Rectal smooth muscle tissue (tissue), 1 donor: ENCODE measurements around the gene WASHC2A.
"Not testable (repeated sequence)": the region's sequence is repeated elsewhere in the genome, so short reads cannot be mapped to it uniquely, and the experiment has no call there.

Experiments
- H3K27ac ChIP-seq: one replicate; pipeline ENCODE4 v1.7.0; 2013; ENCODE audit warnings: low read depth, low read length, inconsistent platforms
- H3K27me3 ChIP-seq: one replicate; pipeline ENCODE4 v1.7.0; 2013; ENCODE audit warnings: low read length; ENCODE audit not compliant: control insufficient read depth, insufficient read depth
- H3K36me3 ChIP-seq: one replicate; pipeline ENCODE4 v1.7.0; 2013; ENCODE audit warnings: low read length; ENCODE audit not compliant: control insufficient read depth, insufficient read depth
- H3K4me1 ChIP-seq: one replicate; pipeline ENCODE4 v1.7.0; 2013; ENCODE audit warnings: low read length; ENCODE audit not compliant: control insufficient read depth, insufficient read depth
- H3K4me3 ChIP-seq: one replicate; pipeline ENCODE4 v1.7.0; 2013; ENCODE audit warnings: low read length
- H3K9ac ChIP-seq: one replicate; pipeline ENCODE4 v1.7.0; 2013; ENCODE audit warnings: low read length

The WASHC2A gene

GRCh38 chr10:50067546-50068351 lies at the start of gene WASHC2A:
Gene WASHC2A, plus strand, starts transcription at chr10:50067954. Its CDS starts 52 bp downstream, at chr10:50068006.
- Histone ChIP-seq H3K4me3 (peak within 1 kb of the TSS; percentile 74), H3K27ac (peak within 1 kb of the TSS; percentile 59)
- H3K4me1 ChIP-seq, H3K9ac ChIP-seq, H3K27me3 ChIP-seq, H3K36me3 ChIP-seq: not testable (repeated sequence)

- H3K27me3 ChIP-seq, H3K36me3 ChIP-seq, H3K27ac ChIP-seq, H3K9ac ChIP-seq, H3K4me1 ChIP-seq, H3K4me3 ChIP-seq: not testable (repeated sequence)
These were observed 48.5 kb upstream of the WASHC2A start for GRCh38 chr10:50019279-50019678.

GRCh38 chr10:50020451-50021024 lies 47.2 kb upstream of the WASHC2A start:
- not testable (repeated sequence) for H3K27me3 ChIP-seq, H3K27ac ChIP-seq, H3K36me3 ChIP-seq, H3K4me3 ChIP-seq, H3K9ac ChIP-seq, H3K4me1 ChIP-seq

GRCh38 chr10:50021646-50022045 lies 46.1 kb upstream of the WASHC2A start:
- Histone ChIP-seq H3K9ac (no peak overlapping the region), H3K27ac (no peak overlapping the region), H3K4me3 (no peak overlapping the region), H3K4me1 (no peaks in the 10 kb centered on the region), H3K36me3 (no peaks in the 10 kb centered on the region), H3K27me3 (no peaks in the 10 kb centered on the region)

GRCh38 chr10:50024716-50025383 lies 42.9 kb upstream of the WASHC2A start:
- H3K4me3 ChIP-seq, H3K4me1 ChIP-seq, H3K27ac ChIP-seq: not testable (repeated sequence)

GRCh38 chr10:50025627-50026026 lies 42.1 kb upstream of the WASHC2A start:
- no peaks in the 10 kb centered on the region for H3K36me3 ChIP-seq
- no peaks in the 10 kb centered on the region for H3K27me3 ChIP-seq
- no peaks in the 10 kb centered on the region for H3K4me1 ChIP-seq
- H3K9ac ChIP-seq = no peak overlapping the region
- H3K4me3 ChIP-seq = no peak overlapping the region
- no peak overlapping the region for H3K27ac ChIP-seq

More at GRCh38 chr10:50024716-50025383, 42.9 kb upstream of the WASHC2A start:
- H3K36me3 ChIP-seq, H3K9ac ChIP-seq, H3K27me3 ChIP-seq: not testable (repeated sequence)

GRCh38 chr10:50027195-50027594 lies 40.6 kb upstream of the WASHC2A start:
- H3K9ac ChIP-seq = no peak overlapping the region
- no peak overlapping the region for H3K4me3 ChIP-seq
- no peaks in the 10 kb centered on the region for H3K4me1 ChIP-seq
- no peak overlapping the region for H3K27ac ChIP-seq
- no peaks in the 10 kb centered on the region for H3K27me3 ChIP-seq
- H3K36me3 ChIP-seq = no peaks in the 10 kb centered on the region

- Histone ChIP-seq H3K27me3 (no peaks in the 10 kb centered on the region), H3K9ac (no peak overlapping the region), H3K36me3 (no peaks in the 10 kb centered on the region)
These were observed 34.3 kb upstream of the WASHC2A start for GRCh38 chr10:50033481-50033880.

GRCh38 chr10:50035337-50035736 lies 32.4 kb upstream of the WASHC2A start:
- H3K4me1 ChIP-seq, H3K9ac ChIP-seq, H3K36me3 ChIP-seq, H3K27ac ChIP-seq, H3K27me3 ChIP-seq, H3K4me3 ChIP-seq: not testable (repeated sequence)

More at GRCh38 chr10:50033481-50033880, 34.3 kb upstream of the WASHC2A start:
- Histone ChIP-seq H3K4me1 (no peaks in the 10 kb centered on the region), H3K4me3 (no peak overlapping the region), H3K27ac (no peak overlapping the region)

GRCh38 chr10:50044941-50045664 lies 22.7 kb upstream of the WASHC2A start:
- Histone ChIP-seq H3K27me3 (no peaks in the 10 kb centered on the region), H3K9ac (no peak overlapping the region), H3K4me1 (no peaks in the 10 kb centered on the region), H3K4me3 (no peak overlapping the region), H3K36me3 (no peaks in the 10 kb centered on the region), H3K27ac (no peak overlapping the region)

- not testable (repeated sequence) for H3K4me3 ChIP-seq, H3K4me1 ChIP-seq, H3K27me3 ChIP-seq, H3K27ac ChIP-seq, H3K36me3 ChIP-seq, H3K9ac ChIP-seq
These were observed 21.3 kb upstream of the WASHC2A start for GRCh38 chr10:50046457-50046856.

GRCh38 chr10:50047594-50047993 lies 20.2 kb upstream of the WASHC2A start:
- not testable (repeated sequence) for H3K9ac ChIP-seq, H3K27me3 ChIP-seq, H3K36me3 ChIP-seq, H3K4me3 ChIP-seq, H3K27ac ChIP-seq, H3K4me1 ChIP-seq
